ENCODE results near the gene IFITM1. TPM values are rescaled to one million over a fixed set of nuclear protein-coding genes. Genes with fewer than 3 reads are reported as not detected.
"Not testable (repeated sequence)": the region's sequence is repeated elsewhere in the genome, so short reads cannot be mapped to it uniquely, and the experiment has no call there.

Gene IFITM1
- total RNA-seq, 1 donor from 2014 or later: 55.4 TPM

- no peak for DNase-seq (ENCODE audit: low spot score)
These were observed 31.2 kb downstream of the IFITM1 start for GRCh38 chr11:344836-345578.

DNA sequence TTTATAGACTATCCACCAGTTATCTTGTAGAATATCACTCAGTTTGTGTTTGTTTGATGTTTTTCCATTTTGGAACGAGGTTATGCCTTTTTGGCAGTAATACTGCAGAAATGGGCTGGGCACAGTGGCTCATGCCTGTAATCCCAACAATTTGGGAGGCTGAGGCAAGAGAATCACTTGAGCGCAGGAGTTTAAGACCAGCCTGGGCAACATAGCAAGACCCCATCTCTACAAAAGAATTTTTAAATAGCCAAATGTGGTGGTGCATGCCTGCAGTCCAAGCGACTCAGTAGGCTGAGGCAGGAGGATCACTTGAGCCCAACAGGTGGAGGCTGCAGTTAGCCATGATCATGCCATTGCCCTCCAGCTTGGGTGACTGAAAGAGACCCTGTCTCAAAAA is 32.7 kb downstream of the IFITM1 start:
- DNase-seq (ENCODE audit: low spot score): no peak

DNA sequence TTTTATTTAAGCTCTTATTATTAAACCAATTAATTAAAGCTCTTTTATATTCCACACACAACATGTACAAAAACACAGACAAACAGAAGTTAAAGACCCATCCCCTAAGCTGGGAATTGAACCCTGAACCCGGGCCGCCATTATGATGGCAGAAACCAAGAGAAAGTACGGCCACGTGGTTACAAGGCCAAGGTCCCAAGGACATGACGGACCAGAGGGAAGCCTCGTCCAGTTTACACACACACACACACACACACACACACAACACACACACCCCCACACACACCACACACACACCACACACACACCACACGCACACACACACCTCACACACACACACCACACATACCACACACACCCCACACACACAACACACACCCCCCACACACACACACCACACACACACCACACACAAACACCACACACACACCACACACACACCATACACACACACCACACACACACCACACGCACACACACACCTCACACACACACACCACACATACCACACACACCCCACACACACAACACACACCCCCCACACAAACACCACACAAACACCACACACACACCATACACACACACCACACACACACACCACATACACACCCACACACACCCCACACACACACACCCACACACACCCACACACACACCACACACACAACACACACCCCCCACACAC is 35.6 kb downstream of the IFITM1 start:
- not testable (repeated sequence) for DNase-seq (ENCODE audit: low spot score)

DNA sequence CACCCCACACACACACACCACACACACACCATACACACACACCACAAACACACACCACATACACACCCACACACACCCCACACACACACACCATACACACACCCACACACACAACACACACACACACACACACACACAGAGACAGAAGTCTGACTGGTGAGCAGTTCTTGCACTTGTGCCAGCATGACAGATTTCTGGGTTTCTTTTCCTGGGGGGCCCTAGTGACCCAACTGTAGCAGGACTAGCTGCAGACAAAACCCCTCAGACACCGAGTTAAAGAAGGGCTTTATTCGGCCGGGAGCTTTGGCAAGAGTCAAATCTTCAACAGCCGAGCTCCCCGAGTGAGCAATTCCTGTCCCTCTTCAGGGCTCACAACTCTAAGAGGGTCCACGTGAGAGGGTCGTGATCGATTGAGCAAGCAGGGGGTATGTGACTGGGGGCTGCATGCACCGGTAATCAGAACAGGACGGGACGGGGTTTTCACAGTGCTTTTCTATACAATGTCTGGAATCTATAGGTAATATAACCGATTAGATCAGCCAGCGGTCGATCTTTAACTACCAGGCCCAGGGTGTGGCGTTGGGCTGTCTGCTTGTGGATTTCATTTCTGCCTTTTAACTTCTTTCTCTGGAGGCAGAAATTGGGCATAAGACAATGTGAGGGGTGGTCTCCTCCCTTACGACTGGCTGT is 36.3 kb downstream of the IFITM1 start:
- not testable (repeated sequence) for DNase-seq (ENCODE audit: low spot score)

- DNase-seq (ENCODE audit: low spot score): no peak
These were observed 36.9 kb downstream of the IFITM1 start for GRCh38 chr11:350723-351255.

DNA sequence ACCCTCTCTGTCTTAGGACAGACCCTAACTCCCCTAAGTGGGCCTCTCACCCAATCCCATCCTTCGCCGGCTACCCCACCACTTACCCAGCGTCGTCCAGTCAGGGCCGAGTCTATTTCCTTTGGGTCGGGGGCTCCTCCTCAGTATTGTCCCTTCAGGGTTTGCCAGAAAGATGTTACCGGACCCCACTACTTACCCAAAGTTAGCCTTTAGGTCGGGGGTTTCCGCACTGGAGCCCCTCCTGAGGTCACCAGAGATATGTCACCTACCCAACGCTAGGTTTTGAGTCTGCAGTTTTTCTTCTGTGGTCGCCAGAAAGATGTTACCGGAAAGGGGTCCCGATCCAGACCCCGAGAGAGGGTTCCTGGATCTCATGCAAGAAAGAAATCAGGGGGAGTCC is 37.6 kb downstream of the IFITM1 start:
- no peak for DNase-seq (ENCODE audit: low spot score)

DNA sequence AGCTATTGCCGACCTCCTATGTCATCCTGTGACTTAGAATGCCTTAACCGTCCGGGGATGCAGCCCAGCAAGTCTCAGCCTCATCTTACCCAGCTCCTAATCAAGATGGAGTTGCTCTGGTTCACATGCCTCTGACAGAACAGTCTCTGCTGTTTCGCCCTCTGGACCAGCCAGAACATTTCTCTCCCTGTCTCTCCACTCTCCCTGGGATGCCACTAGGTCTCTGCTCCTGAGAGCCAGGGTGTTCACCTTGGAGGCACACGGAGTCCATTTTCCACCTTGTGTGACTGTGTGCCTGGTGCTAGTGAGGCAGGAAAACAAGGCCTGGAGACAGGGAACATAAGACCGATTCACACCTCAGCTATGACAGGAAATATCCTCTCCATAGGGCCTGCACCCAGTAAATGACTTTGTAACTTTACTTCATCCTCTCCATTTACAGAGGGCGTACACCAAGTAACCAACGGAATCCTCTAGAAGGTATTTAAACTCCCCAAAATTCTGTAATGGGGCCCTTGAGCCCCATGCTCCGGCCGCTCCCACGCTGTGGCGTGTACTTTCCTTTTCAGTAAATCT is 38.7 kb downstream of the IFITM1 start:
- DNase-seq (ENCODE audit: low spot score): no peak

GRCh38 chr11:353179-353873 is 39.5 kb downstream of the IFITM1 start:
- peak; percentile 70 for DNase-seq (ENCODE audit: low spot score)

DNA sequence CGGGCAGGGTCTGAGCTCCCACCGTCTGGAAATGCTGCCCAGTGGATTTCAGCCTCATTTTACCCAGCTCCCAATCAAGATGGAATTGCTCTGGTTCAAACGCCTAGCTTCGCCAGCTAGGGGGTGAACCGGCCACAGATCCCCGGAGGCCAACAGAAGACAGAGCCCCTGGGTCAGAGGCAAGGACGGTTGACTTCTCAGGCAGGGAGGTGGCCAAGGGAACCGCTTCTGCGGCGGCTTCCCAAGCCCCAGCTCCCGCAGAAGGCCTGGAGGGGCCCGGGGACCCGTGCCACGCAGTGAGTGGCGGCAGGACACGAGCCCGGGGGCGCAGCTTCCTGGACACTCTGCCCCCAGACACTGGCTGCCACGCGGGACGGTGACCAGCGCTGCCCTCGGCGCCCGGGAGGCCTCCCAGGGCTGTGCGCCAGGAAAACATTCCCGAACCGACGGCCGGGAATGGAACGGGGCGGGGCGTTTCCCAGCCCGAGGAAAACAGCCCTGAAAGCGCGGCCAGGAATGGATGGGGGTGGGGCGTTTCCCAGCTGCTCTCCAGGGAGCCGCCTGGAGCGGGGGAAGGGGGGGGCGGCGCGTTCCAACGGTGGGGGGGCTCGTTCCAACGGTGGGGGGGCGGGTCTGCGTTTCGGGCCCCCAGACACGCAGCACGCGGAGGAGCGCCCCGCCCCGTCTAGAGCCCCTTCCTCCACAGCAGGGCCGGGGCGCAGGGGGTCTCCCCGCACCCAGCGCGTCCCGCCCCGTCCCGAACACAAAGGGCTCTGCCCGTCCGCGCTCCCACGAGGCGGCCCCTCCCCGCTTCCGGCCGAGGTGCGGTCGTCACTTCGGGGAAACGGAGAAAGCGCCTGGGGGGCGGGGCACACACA is 42.0 kb downstream of the IFITM1 start:
- peak; percentile 91 for DNase-seq (ENCODE audit: low spot score)

- DNase-seq (ENCODE audit: low spot score): no peak
These were observed 42.8 kb downstream of the IFITM1 start for GRCh38 chr11:356610-357009.

DNA sequence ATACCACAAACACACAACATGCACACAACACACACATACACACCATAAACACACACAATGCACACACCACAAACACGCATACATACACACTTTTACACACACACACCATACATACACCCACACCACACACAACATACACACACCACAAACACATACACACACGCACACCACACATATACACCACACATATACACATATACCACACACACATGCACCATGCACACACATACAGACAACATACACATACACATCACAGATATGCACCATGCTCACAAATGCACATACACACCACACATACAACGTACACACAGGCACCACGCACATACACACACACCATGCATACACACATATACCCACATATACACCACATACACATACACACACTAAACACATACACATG is 43.7 kb downstream of the IFITM1 start:
- DNase-seq (ENCODE audit: low spot score): no peak

GRCh38 chr11:358129-358800 is 44.4 kb downstream of the IFITM1 start:
- DNase-seq (ENCODE audit: low spot score): no peak

GRCh38 chr11:359181-359714 is 45.4 kb downstream of the IFITM1 start:
- no peak for DNase-seq (ENCODE audit: low spot score)

DNA sequence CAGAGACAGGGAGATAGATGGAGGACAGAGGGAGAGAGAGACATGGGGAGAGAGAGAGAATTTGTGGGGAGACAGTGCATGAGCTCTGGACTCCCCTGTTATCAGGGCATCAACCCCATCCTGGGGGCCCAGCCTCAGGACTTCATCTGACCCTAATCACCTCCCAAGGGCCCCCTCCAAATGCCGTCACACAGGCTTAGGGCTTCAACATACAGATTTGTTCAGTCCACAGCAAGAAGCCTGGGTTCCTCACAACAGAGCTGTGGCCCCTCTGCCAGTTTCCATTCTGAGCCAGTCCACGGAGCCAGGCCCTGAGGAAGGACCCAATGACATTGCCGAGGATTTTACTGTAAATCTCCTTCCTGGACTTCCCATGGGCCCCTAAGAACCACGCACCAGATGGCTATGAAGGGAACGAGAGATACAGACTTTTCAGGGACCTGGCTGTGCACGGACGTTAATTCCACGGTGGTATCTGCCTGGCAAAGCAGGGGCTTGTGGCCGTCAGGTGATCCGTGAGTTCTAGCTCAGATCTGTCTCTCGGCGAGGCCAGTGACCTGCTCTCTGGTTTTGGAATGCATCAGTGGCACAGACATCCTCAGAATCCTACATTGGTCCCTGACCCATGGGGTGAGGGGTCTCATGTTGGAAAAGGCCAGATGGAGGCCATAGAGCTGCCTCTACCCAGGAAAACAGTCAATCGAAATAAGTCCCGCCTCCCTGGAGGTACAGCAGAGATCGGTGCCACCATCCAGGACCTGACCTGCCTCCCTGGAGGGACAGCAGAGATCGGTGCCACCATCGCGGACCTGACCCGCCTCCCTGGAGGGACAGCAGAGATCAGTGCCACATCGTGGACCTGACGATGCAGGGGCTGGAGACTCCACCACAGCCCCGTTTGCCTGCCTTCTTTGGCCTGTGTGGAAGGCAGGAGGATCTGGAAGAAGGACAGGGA is 46.8 kb downstream of the IFITM1 start:
- no peak for DNase-seq (ENCODE audit: low spot score)

GRCh38 chr11:362642-363442 is 49.0 kb downstream of the IFITM1 start:
- DNase-seq (ENCODE audit: low spot score): no peak

- not testable (repeated sequence) for DNase-seq (ENCODE audit: low spot score)
These were observed 49.6 kb downstream of the IFITM1 start for GRCh38 chr11:363443-363805.

GRCh38 chr11:363948-364761 is 50.3 kb downstream of the IFITM1 start:
- no peak for DNase-seq (ENCODE audit: low spot score)
